ENCODE data around the gene ALS2CL.
A peak's percentile ranks its signal among the peaks of the same experiment; 100 is the strongest.

The ALS2CL gene

GRCh38 chr3:46662771-46663551, 30.5 kb downstream of the ALS2CL start:
- no peak for DNase-seq

DNA sequence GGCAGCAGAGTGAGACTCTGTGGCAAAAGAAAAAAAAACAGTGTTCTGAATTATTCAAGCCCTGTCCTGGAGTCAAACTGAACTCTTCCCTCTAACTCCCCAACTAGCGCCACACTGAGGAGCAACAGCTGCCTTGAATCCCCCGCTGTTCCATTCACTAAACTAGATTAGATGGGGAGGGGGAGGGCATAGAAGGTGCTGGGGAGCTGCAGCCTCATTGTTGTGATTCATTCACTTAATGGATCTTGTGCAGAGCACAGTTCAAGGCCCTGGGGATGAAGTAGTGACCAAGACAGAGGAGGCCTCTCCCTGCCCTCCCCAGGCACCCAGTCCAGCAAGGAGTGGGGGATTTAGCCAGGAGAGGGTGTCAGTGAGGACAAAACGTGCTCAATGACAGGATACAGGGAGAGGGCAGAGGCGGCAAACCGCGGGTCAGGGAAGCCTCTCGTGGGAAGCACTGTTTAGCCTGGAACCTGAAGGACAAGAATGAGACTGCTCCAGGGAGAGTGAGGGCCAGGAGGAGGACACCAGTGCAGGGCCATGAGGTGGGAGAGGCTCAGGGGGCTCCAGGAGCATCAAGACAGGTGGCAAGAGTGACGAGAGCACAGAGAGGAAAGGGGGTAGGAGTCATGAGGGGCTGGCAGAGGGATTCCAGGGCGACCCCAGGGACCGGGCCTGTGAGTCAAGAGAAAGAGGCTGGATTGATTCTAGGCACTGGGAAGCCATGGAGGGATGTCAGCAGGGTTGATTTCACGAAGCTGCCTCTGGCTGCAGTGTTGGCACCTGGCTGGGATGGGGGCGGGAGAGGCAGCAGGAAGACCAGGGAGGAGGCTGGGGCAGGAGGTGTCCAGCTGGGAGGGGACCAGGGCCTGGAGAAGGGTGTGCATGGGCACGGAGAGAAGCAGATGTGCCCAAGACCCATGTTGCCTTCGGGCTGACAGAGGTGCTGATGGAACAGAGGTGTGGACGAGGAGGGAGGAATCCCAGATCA, 31.4 kb downstream of the ALS2CL start:
- no peak for DNase-seq

GRCh38 chr3:46660543-46661523, 32.6 kb downstream of the ALS2CL start:
- DNase-seq: no peak

- DNase-seq: no peak
Observed at GRCh38 chr3:46660003-46660402, 33.5 kb downstream of the ALS2CL start.

DNA sequence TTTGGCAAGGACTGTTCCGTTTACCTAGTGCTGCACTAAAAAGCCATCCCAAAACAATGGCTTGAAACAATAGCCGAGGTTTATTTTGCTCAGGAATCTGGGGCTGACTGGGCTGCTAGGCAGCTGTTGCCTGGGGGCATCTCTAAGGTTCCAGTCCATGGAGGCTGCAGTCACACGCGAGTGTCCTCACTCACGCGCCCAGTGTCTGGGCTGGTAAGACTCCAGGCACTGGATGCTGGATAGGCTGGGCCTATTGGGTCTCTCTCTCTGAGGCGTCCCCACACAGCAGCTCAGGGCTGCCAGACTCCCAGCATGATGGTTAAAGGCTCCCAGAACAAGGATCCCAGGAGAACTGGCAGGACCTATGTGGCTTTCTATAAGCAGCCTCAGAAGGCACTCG, 34.2 kb downstream of the ALS2CL start:
- DNase-seq: no peak

- no peak for DNase-seq
Observed at GRCh38 chr3:46656778-46657556, 36.5 kb downstream of the ALS2CL start.

GRCh38 chr3:46655271-46655670, 38.2 kb downstream of the ALS2CL start:
- DNase-seq: no peak

- DNase-seq: no peak
Observed at GRCh38 chr3:46651084-46651483, 42.4 kb downstream of the ALS2CL start.

DNA sequence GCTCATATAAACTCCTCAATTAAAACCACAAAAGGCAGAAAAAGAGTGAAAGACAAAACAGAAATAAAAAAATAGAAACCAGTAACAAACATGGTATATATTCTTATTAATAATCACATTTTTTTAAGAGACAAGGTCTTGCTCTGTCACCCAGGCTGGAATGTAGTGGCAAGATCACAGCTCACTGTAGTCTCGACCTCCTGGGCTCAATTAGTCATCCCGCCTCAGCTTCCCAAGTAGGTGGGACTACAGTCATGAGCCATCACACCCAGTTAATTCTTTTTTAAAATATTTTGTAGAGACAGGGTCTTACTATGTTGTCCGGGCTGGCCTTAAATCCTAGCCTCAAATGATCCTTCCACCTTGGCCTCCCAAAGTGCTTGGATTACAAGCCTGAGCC, 44.0 kb downstream of the ALS2CL start:
- no peak for DNase-seq

GRCh38 chr3:46648096-46648495, 45.4 kb downstream of the ALS2CL start:
- DNase-seq: no peak

GRCh38 chr3:46646700-46647099, 46.8 kb downstream of the ALS2CL start:
- no peak for DNase-seq

DNA sequence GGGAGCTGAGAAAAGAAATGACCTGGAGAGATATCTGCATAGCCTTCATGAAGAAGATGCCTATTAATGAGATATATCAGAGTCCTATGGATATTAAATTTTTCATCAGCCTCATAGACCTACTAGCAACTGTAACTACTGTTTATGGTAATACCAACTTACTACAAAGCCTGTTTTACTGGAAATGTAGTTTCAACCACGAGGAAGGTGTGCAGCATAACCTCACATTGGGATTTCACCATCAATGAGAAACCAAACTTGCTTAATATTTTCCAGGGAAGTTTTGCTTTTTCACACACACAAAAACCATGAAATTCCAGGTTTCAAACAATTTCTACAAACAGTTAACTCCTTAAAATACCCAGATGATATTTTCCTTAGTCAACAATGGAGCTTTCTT, 49.8 kb downstream of the ALS2CL start:
- DNase-seq: no peak

DNA sequence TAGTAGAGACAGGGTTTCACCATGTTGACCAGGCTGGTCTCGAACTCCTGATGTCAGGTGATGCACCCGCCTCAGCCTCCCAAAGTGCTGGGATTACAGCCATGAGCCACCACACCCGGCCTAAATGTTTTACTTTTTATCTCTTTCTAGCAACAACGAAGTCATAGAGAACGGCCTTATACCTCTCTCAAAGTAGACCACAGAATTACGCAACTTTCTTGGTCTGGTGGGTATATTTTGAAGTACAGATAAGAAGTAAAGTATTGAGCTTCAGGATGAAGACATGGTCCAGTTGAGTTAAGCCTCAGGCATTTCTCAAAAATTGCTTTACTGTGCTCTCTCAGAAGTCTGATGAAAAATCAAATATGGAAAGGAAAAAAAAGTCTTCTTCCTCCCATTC, 50.5 kb downstream of the ALS2CL start:
- DNase-seq: peak; percentile 70

GRCh38 chr3:46640927-46641326, 52.6 kb downstream of the ALS2CL start:
- DNase-seq: no peak

GRCh38 chr3:46639221-46639620, 54.3 kb downstream of the ALS2CL start:
- DNase-seq: no peak

DNA sequence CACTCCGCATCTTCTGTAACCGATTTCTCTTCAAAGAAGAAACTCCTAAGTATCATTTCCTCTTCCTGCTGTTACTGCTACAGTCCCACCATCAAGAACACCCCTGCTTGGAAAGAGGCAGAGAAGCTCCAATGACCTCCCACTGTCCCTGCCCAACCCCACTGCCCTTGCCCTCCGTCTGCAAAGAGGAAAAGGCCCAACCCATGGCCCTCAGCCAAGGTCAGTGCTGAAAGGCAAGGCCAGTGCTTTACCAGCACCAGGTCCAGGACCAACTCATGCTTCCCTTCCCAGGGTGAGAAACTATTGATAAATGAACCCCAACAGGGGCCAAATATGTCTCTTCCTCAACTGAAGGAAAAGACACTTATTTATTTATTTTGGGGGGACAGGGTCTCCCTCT, 58.6 kb downstream of the ALS2CL start:
- DNase-seq: no peak

DNA sequence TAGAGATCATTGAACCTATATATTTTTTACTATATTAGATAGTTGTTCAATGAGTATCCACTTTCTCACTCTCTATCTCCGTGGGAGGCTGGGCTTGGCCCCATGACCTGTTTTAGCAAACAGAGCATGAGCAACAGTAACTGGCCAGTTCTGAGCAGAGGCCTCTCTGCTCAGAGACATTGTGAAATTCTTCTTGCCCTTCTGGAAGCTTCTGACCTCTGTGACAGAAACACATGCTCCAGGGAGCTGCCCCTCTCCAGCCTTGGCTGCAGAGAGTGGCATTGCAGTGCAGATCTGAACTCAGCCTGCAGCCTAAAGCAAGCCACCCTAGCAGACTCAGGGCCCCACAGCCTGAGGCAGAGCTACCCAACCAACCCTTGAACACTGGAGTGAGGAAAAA, 60.7 kb downstream of the ALS2CL start:
- DNase-seq: no peak

- peak; percentile 82 for DNase-seq
Observed at GRCh38 chr3:46629551-46630517, 63.6 kb downstream of the ALS2CL start.

DNA sequence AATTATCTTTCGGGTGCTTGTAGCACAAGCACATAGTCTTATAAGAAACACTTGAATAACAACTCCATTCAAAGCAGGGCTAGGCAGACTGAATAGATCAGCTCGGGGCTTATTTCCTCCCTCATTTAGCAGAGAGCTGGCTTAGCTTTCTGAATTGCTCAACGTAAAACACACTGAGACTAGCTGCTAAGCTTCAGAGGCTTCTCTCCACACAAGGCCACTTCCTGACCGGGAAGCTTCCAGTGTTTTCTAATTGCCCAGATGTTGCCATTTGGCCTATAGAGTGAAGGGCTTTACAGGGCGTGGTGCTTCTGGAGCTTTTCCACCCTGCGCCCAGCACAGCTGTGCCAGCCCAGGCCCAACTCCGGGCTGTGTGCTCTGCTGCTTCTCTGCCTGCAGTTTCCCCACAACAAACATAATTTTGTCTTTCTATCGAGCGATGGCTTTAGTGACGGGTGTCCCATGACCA, 64.5 kb downstream of the ALS2CL start:
- DNase-seq: no peak

GRCh38 chr3:46627078-46627477, 66.4 kb downstream of the ALS2CL start:
- DNase-seq: no peak

- DNase-seq: no peak
Observed at GRCh38 chr3:46626039-46626438, 67.4 kb downstream of the ALS2CL start.
